ENCODE measurements around the gene DPP8.

The DPP8 gene

DNA sequence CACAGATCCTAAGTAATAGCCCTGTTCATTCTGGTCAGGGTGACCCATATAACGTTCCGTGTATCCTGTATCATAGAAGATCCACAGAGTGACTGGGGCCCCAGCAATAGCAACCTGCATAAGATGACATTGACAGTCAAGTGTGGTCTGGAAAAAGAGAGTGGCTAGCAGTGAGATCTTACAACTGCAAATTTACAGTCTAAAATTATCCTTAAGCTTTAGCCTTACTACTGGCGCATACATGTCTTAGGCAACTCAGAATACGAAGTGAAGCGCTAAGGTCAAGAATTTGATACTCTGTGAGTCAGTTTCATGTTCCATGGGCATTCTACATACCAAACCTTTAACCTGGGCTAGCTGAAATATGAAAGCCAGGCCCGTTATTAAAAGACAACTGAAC, 65.5 kb downstream of the DPP8 start:
- H3K36me3 ChIP-seq (ENCODE audit: insufficient read depth, low read length), result peaks cover 70% of the 10 kb centered on the region
- H4K20me1 ChIP-seq (ENCODE audit: insufficient read depth, low read length), result no peaks in the 10 kb centered on the region
- H3K9me3 ChIP-seq (ENCODE audit: low read length), result no peaks in the 10 kb centered on the region
- no peak overlapping the region for H2AFZ ChIP-seq (ENCODE audit: low read length)
- no peaks in the 10 kb centered on the region for H3K4me1 ChIP-seq (ENCODE audit: insufficient read depth, low read length, severe bottlenecking)
- no peaks in the 10 kb centered on the region for H3K79me2 ChIP-seq (ENCODE audit: insufficient read depth, low read length)
- H3F3A ChIP-seq (ENCODE audit: insufficient read depth, low read length), result 0 out of 2 replicates have a peak, but pooled peaks cover 3% of the 10 kb centered on the region
- no peaks in the 10 kb centered on the region for H3K27me3 ChIP-seq (ENCODE audit: insufficient read depth, low read length)
- H3K4me2 ChIP-seq (ENCODE audit: low read length), result no peak overlapping the region
- no peak for TF ChIP-seq EZH2 (IDR thresholded peaks at IDR 0.05; ENCODE audit: borderline replicate concordance, low read length)
- TF ChIP-seq, protein P1, sequence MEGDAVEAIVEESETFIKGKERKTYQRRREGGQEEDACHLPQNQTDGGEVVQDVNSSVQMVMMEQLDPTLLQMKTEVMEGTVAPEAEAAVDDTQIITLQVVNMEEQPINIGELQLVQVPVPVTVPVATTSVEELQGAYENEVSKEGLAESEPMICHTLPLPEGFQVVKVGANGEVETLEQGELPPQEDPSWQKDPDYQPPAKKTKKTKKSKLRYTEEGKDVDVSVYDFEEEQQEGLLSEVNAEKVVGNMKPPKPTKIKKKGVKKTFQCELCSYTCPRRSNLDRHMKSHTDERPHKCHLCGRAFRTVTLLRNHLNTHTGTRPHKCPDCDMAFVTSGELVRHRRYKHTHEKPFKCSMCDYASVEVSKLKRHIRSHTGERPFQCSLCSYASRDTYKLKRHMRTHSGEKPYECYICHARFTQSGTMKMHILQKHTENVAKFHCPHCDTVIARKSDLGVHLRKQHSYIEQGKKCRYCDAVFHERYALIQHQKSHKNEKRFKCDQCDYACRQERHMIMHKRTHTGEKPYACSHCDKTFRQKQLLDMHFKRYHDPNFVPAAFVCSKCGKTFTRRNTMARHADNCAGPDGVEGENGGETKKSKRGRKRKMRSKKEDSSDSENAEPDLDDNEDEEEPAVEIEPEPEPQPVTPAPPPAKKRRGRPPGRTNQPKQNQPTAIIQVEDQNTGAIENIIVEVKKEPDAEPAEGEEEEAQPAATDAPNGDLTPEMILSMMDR (IDR thresholded peaks at IDR 0.05; ENCODE audit: low read length), result no peak
- H3K9ac ChIP-seq (ENCODE audit: low read length), result no peak overlapping the region
- no peak overlapping the region for H3K4me3 ChIP-seq (ENCODE audit: low read depth, low read length, poor library complexity, severe bottlenecking)
- no peak overlapping the region for H3K27ac ChIP-seq (ENCODE audit: low read depth, low read length, poor library complexity, severe bottlenecking)
- no peaks in the 10 kb centered on the region for H3K9me2 ChIP-seq (ENCODE audit: low read depth, low read length)

DNA sequence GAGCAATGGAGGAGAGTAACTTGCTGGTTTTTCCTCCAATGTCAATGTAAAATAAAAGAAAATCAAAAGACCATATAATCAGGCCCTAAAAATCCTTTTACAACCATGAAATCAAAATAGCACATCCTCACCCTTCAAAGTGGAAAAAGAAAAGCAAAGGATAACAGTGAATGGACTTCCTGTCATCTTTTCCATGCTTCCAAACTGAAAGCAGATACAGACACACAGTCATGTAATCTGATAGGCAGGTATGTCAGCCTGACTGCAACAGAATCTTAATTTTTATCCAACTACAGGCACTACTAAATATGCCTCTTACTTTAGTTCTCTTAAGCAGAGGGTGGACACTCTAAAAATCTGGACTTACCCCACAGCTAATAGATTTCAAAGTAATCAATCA, 66.9 kb downstream of the DPP8 start:
- no peaks in the 10 kb centered on the region for H3K27me3 ChIP-seq (ENCODE audit: insufficient read depth, low read length)
- H3K79me2 ChIP-seq (ENCODE audit: insufficient read depth, low read length), result no peaks in the 10 kb centered on the region
- H3K9me2 ChIP-seq (ENCODE audit: low read depth, low read length), result no peaks in the 10 kb centered on the region
- no peaks in the 10 kb centered on the region for H3K9me3 ChIP-seq (ENCODE audit: low read length)
- TF ChIP-seq EZH2 (IDR thresholded peaks at IDR 0.05; ENCODE audit: borderline replicate concordance, low read length), result no peak
- TF ChIP-seq, protein P1 (IDR thresholded peaks at IDR 0.05; ENCODE audit: low read length), result no peak
- no peak overlapping the region for H2AFZ ChIP-seq (ENCODE audit: low read length)
- no peaks in the 10 kb centered on the region for H4K20me1 ChIP-seq (ENCODE audit: insufficient read depth, low read length)
- H3K36me3 ChIP-seq (ENCODE audit: insufficient read depth, low read length), result peaks cover 73% of the 10 kb centered on the region
- H3K27ac ChIP-seq (ENCODE audit: low read depth, low read length, poor library complexity, severe bottlenecking), result no peak overlapping the region
- no peaks in the 10 kb centered on the region for H3K4me1 ChIP-seq (ENCODE audit: insufficient read depth, low read length, severe bottlenecking)
- H3K4me2 ChIP-seq (ENCODE audit: low read length), result no peak overlapping the region
- H3K9ac ChIP-seq (ENCODE audit: low read length), result no peak overlapping the region
- 0 out of 2 replicates have a peak, but pooled peaks cover 3% of the 10 kb centered on the region for H3F3A ChIP-seq (ENCODE audit: insufficient read depth, low read length)
- H3K4me3 ChIP-seq (ENCODE audit: low read depth, low read length, poor library complexity, severe bottlenecking), result no peak overlapping the region

DNA sequence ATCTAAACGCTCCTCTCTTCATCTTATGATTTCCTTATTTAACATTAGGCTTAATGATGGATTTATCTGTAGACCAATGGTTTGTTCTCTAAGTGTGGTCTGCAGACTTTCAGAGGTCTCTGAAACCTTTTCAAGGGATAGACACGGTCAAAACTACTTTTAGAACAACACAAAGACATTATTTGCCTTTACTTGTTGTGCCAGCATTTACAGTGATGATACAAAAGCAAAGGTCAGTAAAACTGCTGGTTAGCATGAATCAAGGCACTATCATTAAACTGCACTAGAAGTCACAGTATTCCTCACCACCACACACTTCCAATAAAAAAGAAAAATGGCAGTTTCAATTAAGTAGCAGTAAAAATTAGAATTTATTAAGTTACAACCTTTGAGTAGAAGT, 70.3 kb downstream of the DPP8 start:
- Histone ChIP-seq H3K9ac (ENCODE audit: low read length) (no peak overlapping the region), H3K36me3 (ENCODE audit: insufficient read depth, low read length) (peaks cover 60% of the 10 kb centered on the region), H3K27me3 (ENCODE audit: insufficient read depth, low read length) (no peaks in the 10 kb centered on the region), H4K20me1 (ENCODE audit: insufficient read depth, low read length) (no peaks in the 10 kb centered on the region), H3K4me2 (ENCODE audit: low read length) (no peak overlapping the region), H3K4me3 (ENCODE audit: low read depth, low read length, poor library complexity, severe bottlenecking) (no peak overlapping the region), H3K9me2 (ENCODE audit: low read depth, low read length) (no peaks in the 10 kb centered on the region), H3K9me3 (ENCODE audit: low read length) (no peaks in the 10 kb centered on the region), H3K27ac (ENCODE audit: low read depth, low read length, poor library complexity, severe bottlenecking) (no peak overlapping the region), H2AFZ (ENCODE audit: low read length) (no peak overlapping the region), H3K79me2 (ENCODE audit: insufficient read depth, low read length) (no peaks in the 10 kb centered on the region), H3F3A (ENCODE audit: insufficient read depth, low read length) (0 out of 2 replicates have a peak, but pooled peaks cover 3% of the 10 kb centered on the region), H3K4me1 (ENCODE audit: insufficient read depth, low read length, severe bottlenecking) (no peaks in the 10 kb centered on the region)
- TF ChIP-seq, protein P1 (IDR thresholded peaks at IDR 0.05; ENCODE audit: low read length), result no peak
- TF ChIP-seq EZH2 (IDR thresholded peaks at IDR 0.05; ENCODE audit: borderline replicate concordance, low read length), result no peak

All from OCI-LY1 (cell line).